Spleen (tissue), 11 donors: Measurements from ENCODE around the gene IMP4. TPM values are rescaled to one million over a fixed set of nuclear protein-coding genes. Genes with fewer than 3 reads are reported as not detected.

ENCODE experiments used
- DNase-seq: peaks from one replicate; pipeline ENCODE4 v3.0.0-alpha.2; 2020
- H3K27ac ChIP-seq, 8 donors: fragments of 200-600 bp; sonication (generic) in 7 of 8; 1 replicate in 4 of 8; 2 replicates in 4 of 8; pipeline versions ENCODE4 v1.5.0 to v1.8.0; 2016 to 2021; ENCODE audit warnings: inconsistent platforms in 4 of 8, mild to moderate bottlenecking in 4 of 8, moderate library complexity in 1 of 8
- H3K27me3 ChIP-seq, 7 donors: fragments of 200-600 bp; sonication (generic) in 6 of 7; replicated peaks in 1 of 7; 1 replicate in 4 of 7; 2 replicates in 3 of 7; pipeline versions ENCODE4 v1.5.0 to v1.8.0; 2016 to 2021; ENCODE audit warnings: inconsistent platforms in 3 of 7, mild to moderate bottlenecking in 1 of 7
- H3K36me3 ChIP-seq, 6 donors: fragments of 200-600 bp; sonication (generic) in 5 of 6; 1 replicate in 4 of 6; 2 replicates in 2 of 6; pipeline versions ENCODE4 v1.5.0 to v1.8.0; 2016 to 2021; ENCODE audit warnings: inconsistent platforms in 2 of 6
- H3K4me1 ChIP-seq, 6 donors: fragments of 200-600 bp; sonication (generic) in 5 of 6; 1 replicate in 3 of 6; 2 replicates in 3 of 6; pipeline versions ENCODE4 v1.5.0 to v1.8.0; 2016 to 2021; ENCODE audit warnings: inconsistent platforms in 3 of 6
- H3K4me3 ChIP-seq, 8 donors: fragments of 200-600 bp; sonication (generic) in 7 of 8; 1 replicate in 4 of 8; 2 replicates in 4 of 8; pipeline versions ENCODE4 v1.5.0 to v1.8.0; 2016 to 2021; ENCODE audit warnings: inconsistent platforms in 4 of 8, mild to moderate bottlenecking in 4 of 8, moderate library complexity in 2 of 8
- H3K9me3 ChIP-seq, 8 donors: fragments of 200-600 bp; sonication (generic) in 7 of 8; 1 replicate in 4 of 8; 2 replicates in 4 of 8; pipeline versions ENCODE4 v1.5.0 to v1.8.0; 2016 to 2021; ENCODE audit warnings: inconsistent platforms in 4 of 8
- CTCF ChIP-seq, 11 experiments: fragments of 200-600 bp in 7 of 11; fragments of 450-650 bp in 4 of 11; sonication (generic) in 4 of 11; IDR thresholded peaks in 8 of 11; conservative IDR thresholded peaks in 3 of 11; 1 replicate in 7 of 11; 2 replicates in 4 of 11; pipeline versions ENCODE4 v1.4.0 to v1.8.0; 2016 to 2021; ENCODE audit warnings: antibody characterized with exemption in 11 of 11, inconsistent platforms in 4 of 11, mild to moderate bottlenecking in 1 of 11
- POLR2A ChIP-seq, 3 donors: fragments of 450-650 bp; IDR thresholded peaks; one replicate each; pipeline ENCODE4 v1.5.1; 2017; ENCODE audit warnings: antibody characterized with exemption in 3 of 3, mild to moderate bottlenecking in 1 of 3
- POLR2AphosphoS5 ChIP-seq, 3 donors: sonication (generic); formaldehyde crosslinking; IDR thresholded peaks; one replicate each; pipeline ENCODE4 v1.5.1; 2017; ENCODE audit warnings: antibody characterized with exemption in 3 of 3
- WGBS, 5 donors: extraction: QIAGEN DNeasy Blood & Tissue Kit in 3 of 5; methylation state at CpG; one replicate each; pipeline versions ENCODE4 v1.1.5 to v1.1.7; 2013 to 2018; 5-methylcytosine and 5-hydroxymethylcytosine counted together
- intact Hi-C: fragments of 100-400 bp; cut with DNase I; formaldehyde crosslinking; loops from one replicate; pipeline ENCODE4 v1.15.0; 2023; ENCODE audit warnings: low total_unique reads
- polyA plus RNA-seq, 3 donors: library from polyadenylated mRNA; stranded (reverse); fragments of 200-250 nt; gene quantifications; one replicate each; pipeline ENCODE4 v1.2.1, GENCODE V29; 2013
- total RNA-seq, 7 donors: library from RNA; depleted of rRNA in 3 of 7; stranded (reverse); fragments of >200 nt in 3 of 7; fragmentation: NEBNext Ultra II Directional in 4 of 7; extraction: Animal tissue kit (Norgen Biotek cat#: 25700) in 4 of 7; gene quantifications; one replicate each; pipeline versions ENCODE4 v1.1.0 to v1.2.1, GENCODE V29; 2016 to 2021
- donor health status: healthy with polysubstance abuse.
- donor health status: DM: no; HTN: no; CAD: no; lungs with moderate emphysema.
- donor health status: DM: no; HTN: no; CAD: no.
- donor health status: Bipolar disorder and iron deficiency.
- donor health status: healthy.
- donor health status: DM: no; HTN: no; CAD: no.
- donor health status: DM: yes; HTN: yes; CAD: no.

IMP4 gene
- total and polyA plus RNA-seq, 10 donors: 50.2 to 85.0 (median 66.7) TPM

DNA sequence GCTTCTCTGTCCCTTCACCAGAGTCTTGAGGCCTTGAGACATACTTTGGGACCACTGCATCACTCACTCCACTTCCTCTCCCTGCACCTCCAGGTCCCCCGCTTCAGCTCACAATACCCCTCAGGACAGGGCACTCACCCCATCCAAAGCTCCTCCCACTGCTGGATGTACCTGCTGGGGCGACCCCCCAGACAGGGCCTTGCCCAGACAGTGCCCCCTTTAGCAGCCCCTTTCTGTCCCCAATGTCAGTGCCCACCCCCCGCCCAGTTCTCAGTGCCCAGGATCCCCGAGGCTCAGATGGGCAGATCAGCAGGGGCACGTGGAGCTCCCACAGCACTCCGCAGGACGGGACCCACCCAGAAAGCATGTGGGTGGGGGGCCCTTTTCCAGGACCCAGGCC lies 23.8 kb upstream of the IMP4 start:
- no peak for DNase-seq
- 77 to 85% (median 84%) methylated on average over 3 to 7 of the region's 7 CpGs for WGBS, 5 donors

DNA sequence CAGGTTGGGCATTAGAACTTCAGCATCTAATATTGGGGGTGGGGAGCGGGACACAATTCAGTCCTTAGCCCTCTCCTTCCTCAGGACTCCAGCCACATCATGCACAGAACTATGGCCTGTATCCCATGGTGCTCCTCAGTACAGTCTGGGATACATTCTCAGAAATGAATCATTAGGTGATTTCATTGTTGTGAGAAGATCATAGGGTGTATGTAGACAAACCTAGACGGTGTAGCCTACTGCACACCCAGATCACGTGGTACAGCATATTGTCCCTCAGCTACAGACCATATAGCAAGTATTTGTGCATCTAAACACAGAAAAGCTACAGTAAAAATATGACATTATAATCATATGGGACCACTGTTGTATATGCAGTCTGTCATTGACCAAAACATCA lies 23.2 kb upstream of the IMP4 start:
- no peak for DNase-seq
- TF ChIP-seq CTCF (IDR thresholded peaks at IDR 0.05 in 8 of 11, conservative IDR thresholded peaks at IDR 0.05 in 3 of 11) (no peak), POLR2A (IDR thresholded peaks at IDR 0.05) (no peak), POLR2AphosphoS5 (IDR thresholded peaks at IDR 0.05) (no peak)
- H3K4me3 ChIP-seq: no peak overlapping the region
- no peak overlapping the region for H3K27ac ChIP-seq
- WGBS, 5 donors: 76 to 90% (median 83%) methylated on average over 3 of the region's 3 CpGs
- no peaks in the 10 kb centered on the region for H3K9me3 ChIP-seq
- intact Hi-C loops: no loop called here
- no peaks in the 10 kb centered on the region for H3K36me3 ChIP-seq
- no peaks in the 10 kb centered on the region for H3K4me1 ChIP-seq
- peaks cover 0 to 21% (median 0%) of the 10 kb centered on the region in 7 donors for H3K27me3 ChIP-seq

More for the DNA sequence above, 23.8 kb upstream of the IMP4 start:
- no peaks in the 10 kb centered on the region for H3K4me1 ChIP-seq
- H3K36me3 ChIP-seq: no peaks in the 10 kb centered on the region
- intact Hi-C loops: no loop called here
- no peaks in the 10 kb centered on the region for H3K9me3 ChIP-seq
- no peak overlapping the region for H3K4me3 ChIP-seq
- TF ChIP-seq POLR2AphosphoS5 (IDR thresholded peaks at IDR 0.05): no peak
- TF ChIP-seq POLR2A (IDR thresholded peaks at IDR 0.05): no peak
- TF ChIP-seq CTCF (IDR thresholded peaks at IDR 0.05 in 8 of 11, conservative IDR thresholded peaks at IDR 0.05 in 3 of 11): no peak
- H3K27ac ChIP-seq: no peak overlapping the region
- H3K27me3 ChIP-seq: peaks cover 0 to 21% (median 0%) of the 10 kb centered on the region in 7 donors

- intact Hi-C loops: no loop called here
- Histone ChIP-seq H3K27me3 (peaks cover 0 to 74% (median 6%) of the 10 kb centered on the region in 7 donors), H3K4me3 (no peak overlapping the region), H3K4me1 (peaks cover 0 to 9% (median 8%) of the 10 kb centered on the region in 6 donors), H3K9me3 (no peaks in the 10 kb centered on the region), H3K36me3 (no peaks in the 10 kb centered on the region), H3K27ac (no peak overlapping the region)
- no peak for DNase-seq
- no peak for TF ChIP-seq POLR2AphosphoS5 (IDR thresholded peaks at IDR 0.05)
- TF ChIP-seq CTCF (IDR thresholded peaks at IDR 0.05 in 8 of 11, conservative IDR thresholded peaks at IDR 0.05 in 3 of 11): no peak
- no peak for TF ChIP-seq POLR2A (IDR thresholded peaks at IDR 0.05)
- WGBS, 5 donors: 79 to 86% (median 82%) methylated on average over 23 to 43 of the region's 43 CpGs
Observed at GRCh38 chr2:130327703-130328527, 14.8 kb upstream of the IMP4 start.

- WGBS, 5 donors: 56 to 65% (median 58%) methylated on average over 2 of the region's 2 CpGs
- H3K4me3 ChIP-seq: no peak overlapping the region
- intact Hi-C loops: no loop called here
- H3K27me3 ChIP-seq: peaks cover 0 to 74% (median 6%) of the 10 kb centered on the region in 7 donors
- no peak overlapping the region for H3K27ac ChIP-seq
- peaks cover 0 to 9% (median 8%) of the 10 kb centered on the region in 6 donors for H3K4me1 ChIP-seq
- no peaks in the 10 kb centered on the region for H3K36me3 ChIP-seq
- TF ChIP-seq POLR2A (IDR thresholded peaks at IDR 0.05) (no peak), CTCF (IDR thresholded peaks at IDR 0.05 in 8 of 11, conservative IDR thresholded peaks at IDR 0.05 in 3 of 11) (no peak), POLR2AphosphoS5 (IDR thresholded peaks at IDR 0.05) (no peak)
- H3K9me3 ChIP-seq: no peaks in the 10 kb centered on the region
- no peak for DNase-seq
Observed at GRCh38 chr2:130328710-130329109, 14.0 kb upstream of the IMP4 start.
